Sigmoid colon (tissue), 3 donors: ENCODE data around the gene MKKS.

Source experiments
- POLR2A ChIP-seq, 2 donors: fragments of 450-650 bp; IDR thresholded peaks; one replicate each; pipeline ENCODE4 v1.6.1; 2016; ENCODE audit warnings: antibody characterized with exemption in 2 of 2, mild to moderate bottlenecking in 2 of 2, moderate library complexity in 2 of 2
- TF ChIP-seq, protein P1 (sequence below), 4 experiments: fragments of 450-650 bp in 3 of 4; fragments of 200-600 bp in 1 of 4; IDR thresholded peaks; one replicate each; pipeline ENCODE4 v1.5.1; 2016 to 2019; ENCODE audit warnings: antibody characterized with exemption in 4 of 4, mild to moderate bottlenecking in 3 of 4, moderate library complexity in 2 of 4

DNA sequence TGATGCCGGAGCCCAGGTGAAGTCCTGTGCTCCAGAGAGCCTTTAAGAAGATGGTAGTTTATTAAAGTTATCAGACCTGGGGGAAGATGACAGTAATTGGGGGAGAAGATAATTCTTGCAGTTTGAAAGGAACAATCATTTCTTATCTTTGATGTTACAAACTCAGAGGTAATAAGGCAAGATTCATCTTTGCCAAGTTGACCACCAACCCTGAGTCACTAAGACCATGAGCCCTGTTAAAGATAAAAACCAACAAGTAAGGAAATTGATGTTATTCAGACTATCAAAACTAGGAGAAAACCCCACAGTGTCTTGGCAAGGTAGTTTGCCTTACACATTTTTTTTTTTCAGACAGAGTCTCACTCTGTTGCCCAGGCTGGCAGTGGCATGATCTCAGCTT is 73.1 kb downstream of the MKKS start:
- no peak for TF ChIP-seq POLR2A (IDR thresholded peaks at IDR 0.05)
- TF ChIP-seq, protein P1, sequence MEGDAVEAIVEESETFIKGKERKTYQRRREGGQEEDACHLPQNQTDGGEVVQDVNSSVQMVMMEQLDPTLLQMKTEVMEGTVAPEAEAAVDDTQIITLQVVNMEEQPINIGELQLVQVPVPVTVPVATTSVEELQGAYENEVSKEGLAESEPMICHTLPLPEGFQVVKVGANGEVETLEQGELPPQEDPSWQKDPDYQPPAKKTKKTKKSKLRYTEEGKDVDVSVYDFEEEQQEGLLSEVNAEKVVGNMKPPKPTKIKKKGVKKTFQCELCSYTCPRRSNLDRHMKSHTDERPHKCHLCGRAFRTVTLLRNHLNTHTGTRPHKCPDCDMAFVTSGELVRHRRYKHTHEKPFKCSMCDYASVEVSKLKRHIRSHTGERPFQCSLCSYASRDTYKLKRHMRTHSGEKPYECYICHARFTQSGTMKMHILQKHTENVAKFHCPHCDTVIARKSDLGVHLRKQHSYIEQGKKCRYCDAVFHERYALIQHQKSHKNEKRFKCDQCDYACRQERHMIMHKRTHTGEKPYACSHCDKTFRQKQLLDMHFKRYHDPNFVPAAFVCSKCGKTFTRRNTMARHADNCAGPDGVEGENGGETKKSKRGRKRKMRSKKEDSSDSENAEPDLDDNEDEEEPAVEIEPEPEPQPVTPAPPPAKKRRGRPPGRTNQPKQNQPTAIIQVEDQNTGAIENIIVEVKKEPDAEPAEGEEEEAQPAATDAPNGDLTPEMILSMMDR (IDR thresholded peaks at IDR 0.05) = no peak
